Fibroblast of mammary gland (primary cell): ENCODE data around the gene FGB.
"Not testable (repeated sequence)": the region's sequence is repeated elsewhere in the genome, so short reads cannot be mapped to it uniquely, and the experiment has no call there.

Source experiments
- DNase-seq: peaks from one replicate; pipeline ENCODE4 v3.0.0-alpha.2; 2010; ENCODE audit warnings: low read depth
- H3K4me3 ChIP-seq: 2 replicates; pipeline ENCODE4 v1.5.1; 2011; ENCODE audit warnings: low read depth, mild to moderate bottlenecking, low read length, moderate library complexity; ENCODE audit not compliant: control insufficient read depth
- TF ChIP-seq, protein P1 (sequence below): conservative IDR thresholded peaks from 2 replicates; pipeline ENCODE4 v1.5.1; 2011; ENCODE audit warnings: low read depth, low read length, inconsistent platforms; ENCODE audit not compliant: control insufficient read depth, insufficient read depth

Gene FGB

DNA sequence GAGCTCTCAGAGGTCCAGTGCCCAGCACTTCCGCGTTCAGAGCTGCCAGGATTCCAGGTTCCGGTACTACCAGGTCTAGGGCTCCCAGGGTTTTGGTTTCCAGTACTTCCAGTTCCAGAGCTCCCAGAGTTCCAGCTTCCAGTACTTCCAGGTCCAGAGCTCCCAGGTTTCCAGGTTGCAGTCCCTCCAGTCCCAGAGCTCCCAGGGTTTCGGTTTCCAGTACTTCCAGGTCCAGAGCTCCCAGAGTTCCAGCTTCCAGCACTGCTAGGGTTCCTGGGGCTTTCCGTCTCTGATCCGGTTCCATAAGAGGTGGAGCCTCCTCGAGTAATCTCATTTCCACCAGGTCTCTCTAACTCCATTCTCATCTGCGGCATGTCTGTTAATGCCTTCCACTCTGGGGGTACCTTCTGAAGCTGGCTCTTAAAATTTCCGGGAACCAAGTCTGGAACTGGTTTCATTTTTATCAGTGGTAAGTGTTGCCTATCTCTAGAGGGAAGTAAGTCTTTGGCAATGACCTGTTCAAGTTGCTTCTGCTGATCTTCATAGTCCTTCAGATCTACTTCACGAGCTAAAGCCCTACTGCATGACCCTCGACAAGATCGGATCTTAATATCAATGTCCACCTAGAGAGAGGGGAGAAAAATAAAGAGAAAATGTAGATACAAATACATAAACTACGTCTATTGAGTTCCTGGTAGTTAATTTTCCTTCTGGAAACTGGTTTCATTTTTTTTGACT, 23.7 kb downstream of the FGB start:
- DNase-seq = no peak
- no peak overlapping the region for H3K4me3 ChIP-seq
- TF ChIP-seq, protein P1, sequence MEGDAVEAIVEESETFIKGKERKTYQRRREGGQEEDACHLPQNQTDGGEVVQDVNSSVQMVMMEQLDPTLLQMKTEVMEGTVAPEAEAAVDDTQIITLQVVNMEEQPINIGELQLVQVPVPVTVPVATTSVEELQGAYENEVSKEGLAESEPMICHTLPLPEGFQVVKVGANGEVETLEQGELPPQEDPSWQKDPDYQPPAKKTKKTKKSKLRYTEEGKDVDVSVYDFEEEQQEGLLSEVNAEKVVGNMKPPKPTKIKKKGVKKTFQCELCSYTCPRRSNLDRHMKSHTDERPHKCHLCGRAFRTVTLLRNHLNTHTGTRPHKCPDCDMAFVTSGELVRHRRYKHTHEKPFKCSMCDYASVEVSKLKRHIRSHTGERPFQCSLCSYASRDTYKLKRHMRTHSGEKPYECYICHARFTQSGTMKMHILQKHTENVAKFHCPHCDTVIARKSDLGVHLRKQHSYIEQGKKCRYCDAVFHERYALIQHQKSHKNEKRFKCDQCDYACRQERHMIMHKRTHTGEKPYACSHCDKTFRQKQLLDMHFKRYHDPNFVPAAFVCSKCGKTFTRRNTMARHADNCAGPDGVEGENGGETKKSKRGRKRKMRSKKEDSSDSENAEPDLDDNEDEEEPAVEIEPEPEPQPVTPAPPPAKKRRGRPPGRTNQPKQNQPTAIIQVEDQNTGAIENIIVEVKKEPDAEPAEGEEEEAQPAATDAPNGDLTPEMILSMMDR = no peak

DNA sequence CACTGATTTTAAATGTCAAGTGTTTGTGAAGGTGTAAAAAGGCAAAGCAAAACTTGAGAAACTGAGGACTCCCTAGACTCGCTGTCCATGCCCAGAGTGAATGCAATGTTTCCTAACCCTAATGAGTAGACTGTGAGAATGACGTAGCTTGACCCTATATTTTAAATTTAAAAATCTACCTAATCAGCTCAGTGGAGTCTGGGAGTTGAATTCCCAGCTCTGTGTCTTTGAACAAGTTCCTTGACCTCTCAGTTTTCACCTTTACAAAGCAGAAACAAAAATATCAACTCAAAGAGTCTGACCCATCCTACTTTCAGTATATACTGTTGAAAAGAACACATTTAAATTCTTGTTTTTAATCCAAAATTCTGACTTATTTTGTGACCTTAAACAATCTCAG, 25.4 kb downstream of the FGB start:
- no peak for DNase-seq
- no peak overlapping the region for H3K4me3 ChIP-seq
- TF ChIP-seq, protein P1 = no peak

DNA sequence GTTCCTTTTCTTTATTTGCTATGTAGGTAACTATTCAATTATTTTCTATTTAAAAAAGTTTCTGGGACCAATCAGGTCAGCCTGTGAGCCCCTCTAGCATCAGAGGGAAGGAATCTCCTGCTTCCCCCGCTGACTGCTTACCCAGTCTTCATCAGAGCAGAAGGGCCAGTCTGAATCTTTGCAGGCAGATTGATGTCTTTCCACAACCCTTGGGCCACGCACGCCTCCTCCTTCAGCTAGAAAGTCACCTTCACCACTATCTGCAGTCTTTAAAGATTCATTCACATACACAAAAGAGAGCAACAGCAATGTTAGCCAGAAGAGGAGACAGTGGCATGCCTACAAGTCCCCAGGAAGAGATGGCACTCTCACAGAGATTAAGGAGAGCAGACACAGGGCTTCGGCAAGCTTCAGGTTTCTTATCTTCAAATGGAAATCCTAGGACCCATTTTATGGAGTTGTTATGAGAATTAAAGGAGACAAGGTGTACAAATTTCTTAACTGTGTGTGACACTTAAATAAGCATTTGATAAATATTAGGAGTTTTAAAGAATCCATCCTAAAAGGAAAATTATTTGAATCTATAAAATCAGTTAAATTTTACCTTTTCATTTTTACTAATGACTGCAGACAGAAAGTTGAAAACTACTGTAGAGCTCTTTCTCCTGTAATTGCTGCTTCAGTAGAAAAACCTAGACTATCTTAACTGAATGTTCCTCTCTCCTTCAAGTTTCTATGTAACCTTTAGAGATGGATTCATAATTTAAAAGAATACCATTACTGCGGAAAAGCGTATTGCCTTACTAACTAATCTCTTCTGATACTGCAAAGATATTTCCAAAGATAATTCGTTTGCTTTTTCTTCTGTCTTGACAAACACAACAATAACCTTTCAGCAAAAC, 26.7 kb downstream of the FGB start:
- no peak for DNase-seq
- TF ChIP-seq, protein P1 = no peak
- H3K4me3 ChIP-seq = no peak overlapping the region

DNA sequence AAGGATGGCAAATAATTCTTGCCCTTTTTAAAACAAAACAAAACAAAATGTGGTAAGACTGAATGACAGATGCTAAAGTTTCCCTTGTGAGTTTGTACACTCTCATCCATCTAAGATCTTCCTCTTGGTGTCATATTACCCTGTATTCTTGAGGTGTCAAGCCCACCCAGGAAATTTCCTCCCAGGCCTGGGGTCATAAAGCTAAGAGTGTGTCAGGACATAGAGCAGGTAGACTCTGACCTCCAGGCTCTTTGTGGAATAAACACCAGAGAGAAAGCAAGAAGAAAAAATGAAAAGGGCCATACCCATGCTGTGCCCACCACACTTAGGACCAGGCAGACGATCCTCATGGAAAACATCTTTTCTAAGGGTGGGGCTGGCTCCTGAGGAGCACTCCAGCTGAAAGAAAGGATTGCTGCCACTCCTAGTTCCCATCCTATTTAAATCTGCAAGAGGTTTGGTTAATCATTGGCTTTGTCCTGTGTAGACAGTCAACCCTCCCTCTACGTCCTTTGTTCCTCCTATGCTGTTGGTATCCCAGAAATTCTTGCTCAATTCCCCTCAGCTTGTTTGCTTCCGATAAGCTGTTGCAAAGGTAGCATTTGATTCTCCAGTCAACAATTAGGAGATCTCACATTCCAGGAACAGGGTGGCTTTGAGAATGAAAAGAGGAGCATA, 27.7 kb downstream of the FGB start, which contains the start of gene FGA:
Gene FGA, minus strand, starts transcription at position 414 of the 678 bp plus-strand sequence. Its CDS starts 55 bp downstream, at position 359.
- no peak for DNase-seq
- TF ChIP-seq, protein P1 = no peak
- H3K4me3 ChIP-seq = no peak within 1 kb of the TSS

DNA sequence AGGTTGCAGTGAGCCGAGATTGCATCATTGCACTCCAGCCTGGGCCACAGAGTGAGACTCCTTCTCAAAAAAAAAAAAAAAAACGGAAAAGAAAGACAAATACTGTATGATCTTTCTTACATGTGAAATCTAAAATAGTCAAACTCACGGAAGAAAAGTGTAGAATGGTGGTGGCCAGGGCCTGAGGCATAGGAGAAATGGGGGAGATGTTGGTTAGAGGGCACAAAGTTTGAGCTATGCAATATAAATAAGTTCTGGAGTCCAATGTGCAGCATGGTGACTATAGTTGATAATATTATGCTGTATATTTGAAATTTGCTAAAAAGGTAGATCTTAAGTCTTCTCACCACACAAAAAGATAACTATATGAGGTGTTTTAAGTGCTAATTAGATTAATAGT, 29.1 kb downstream of the FGB start:
- DNase-seq = no peak
- H3K4me3 ChIP-seq = no peak overlapping the region
- TF ChIP-seq, protein P1 = no peak

DNA sequence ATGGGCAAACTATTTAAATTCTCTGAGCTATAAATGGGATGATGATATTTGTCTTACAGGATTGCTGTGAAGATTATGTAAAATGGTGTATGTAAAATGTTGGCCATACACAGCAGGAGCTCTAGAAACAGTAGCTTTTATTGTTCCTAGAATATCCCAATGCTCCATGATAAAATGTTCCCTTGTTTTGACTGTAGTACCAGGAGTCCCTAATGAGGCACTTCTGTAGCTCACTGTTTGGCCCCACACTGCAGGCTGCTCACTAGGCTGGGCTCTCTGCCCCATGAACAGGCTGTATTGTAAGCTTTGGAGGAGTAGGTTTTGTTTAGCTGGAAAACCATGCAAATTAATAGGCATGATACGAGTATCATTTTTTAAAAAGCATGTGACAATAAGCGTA, 31.1 kb downstream of the FGB start:
- DNase-seq = no peak
- TF ChIP-seq, protein P1 = no peak
- H3K4me3 ChIP-seq = no peak overlapping the region

DNA sequence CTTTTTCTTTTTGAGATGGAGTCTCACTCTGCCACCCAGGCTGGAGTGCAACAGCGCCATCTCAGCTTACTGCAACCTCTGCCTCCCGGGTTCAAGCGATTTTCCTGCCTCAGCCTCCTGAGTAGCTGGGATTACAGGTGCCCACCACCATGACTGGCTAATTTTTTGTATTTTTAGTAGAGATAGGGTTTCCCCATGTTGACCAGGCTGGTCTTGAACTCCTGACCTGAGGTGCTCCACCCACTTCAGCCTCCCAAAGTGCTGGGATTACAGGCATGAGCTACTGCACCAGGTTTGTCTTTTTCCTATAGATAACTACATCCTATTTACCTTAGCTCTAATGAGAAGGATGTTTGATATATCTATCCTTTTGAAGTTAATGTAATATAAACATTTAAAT, 31.5 kb downstream of the FGB start:
- not testable (repeated sequence) for DNase-seq, H3K4me3 ChIP-seq
